ENCODE results near the gene TGFBI.

The TGFBI gene

GRCh38 chr5:136094913-136095641, 66.3 kb downstream of the TGFBI start:
- no peak for DNase-seq

DNA sequence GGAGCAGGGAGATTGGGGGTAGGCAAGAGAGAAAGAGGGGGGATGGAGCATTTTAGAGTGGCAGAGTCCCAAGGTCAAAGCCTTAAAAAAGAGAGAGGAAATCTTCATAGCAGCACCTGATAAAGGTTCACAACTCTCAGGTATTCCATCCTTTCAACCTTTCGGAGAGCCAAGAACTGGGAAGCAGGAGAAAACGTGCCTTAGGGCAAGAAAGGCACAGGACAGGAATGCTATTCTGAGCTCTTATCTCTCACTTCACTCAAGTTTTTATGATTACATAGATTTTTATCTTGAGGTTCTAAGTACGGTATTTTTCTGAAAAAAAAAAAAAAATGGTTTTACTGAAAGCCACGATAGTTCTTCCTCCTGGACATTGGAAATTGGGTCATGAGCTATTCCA, 69.4 kb downstream of the TGFBI start:
- no peak for DNase-seq

DNA sequence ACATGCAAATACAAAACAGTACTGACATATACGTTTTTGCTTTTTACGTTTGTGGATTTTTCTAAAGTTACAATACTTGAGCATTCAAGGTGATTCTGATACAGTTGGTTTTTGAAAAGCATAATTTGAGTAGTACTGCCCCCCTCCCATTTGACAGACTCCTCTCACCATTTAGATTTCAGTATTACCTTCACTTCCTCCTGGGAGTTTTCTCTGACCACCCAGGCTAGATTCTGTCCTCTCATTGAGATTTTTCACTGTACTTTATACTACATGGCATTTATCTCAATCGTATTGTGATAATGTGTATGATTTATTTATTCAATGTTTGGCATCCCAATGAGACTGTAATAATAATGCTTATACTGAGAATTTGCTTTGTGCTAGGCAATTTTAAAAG, 71.1 kb downstream of the TGFBI start:
- no peak for DNase-seq

DNA sequence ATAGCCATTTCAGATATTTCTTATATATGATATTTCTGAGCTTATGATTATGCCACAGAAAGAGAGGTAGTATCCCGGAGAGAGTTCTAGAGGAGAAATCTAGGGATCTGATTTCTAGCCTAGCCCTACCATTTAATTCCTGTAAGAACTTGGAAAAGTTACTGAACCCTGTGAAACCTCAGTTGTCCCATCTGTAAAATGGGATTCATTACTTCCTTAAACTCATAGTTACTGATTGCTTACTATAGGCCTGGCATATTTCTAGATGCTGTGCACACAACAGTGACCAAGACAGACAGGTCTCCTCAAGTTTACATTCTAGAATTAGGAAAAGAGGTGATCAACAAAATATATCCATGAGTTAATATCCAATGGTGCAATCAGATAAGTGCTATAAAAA, 73.1 kb downstream of the TGFBI start:
- DNase-seq = no peak

DNA sequence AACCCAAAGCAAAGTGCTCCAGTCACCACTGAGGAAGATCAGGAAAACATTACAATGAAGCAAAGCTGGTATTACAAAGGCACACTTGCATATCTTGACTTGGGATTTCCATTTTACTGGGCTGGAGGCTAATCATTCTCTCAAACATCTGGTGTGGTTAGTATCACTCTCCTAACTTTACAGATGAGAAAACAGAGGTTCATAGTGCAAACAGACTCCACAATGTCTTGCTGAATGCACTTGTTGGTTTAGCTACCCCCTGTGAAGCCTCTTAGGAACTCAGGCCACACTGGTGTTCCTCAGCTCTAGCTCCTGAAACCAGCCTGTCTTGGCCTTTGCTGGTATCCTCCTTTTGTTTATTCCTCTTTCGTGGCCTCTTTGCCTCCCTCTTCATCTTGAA, 74.3 kb downstream of the TGFBI start:
- DNase-seq = no peak

DNA sequence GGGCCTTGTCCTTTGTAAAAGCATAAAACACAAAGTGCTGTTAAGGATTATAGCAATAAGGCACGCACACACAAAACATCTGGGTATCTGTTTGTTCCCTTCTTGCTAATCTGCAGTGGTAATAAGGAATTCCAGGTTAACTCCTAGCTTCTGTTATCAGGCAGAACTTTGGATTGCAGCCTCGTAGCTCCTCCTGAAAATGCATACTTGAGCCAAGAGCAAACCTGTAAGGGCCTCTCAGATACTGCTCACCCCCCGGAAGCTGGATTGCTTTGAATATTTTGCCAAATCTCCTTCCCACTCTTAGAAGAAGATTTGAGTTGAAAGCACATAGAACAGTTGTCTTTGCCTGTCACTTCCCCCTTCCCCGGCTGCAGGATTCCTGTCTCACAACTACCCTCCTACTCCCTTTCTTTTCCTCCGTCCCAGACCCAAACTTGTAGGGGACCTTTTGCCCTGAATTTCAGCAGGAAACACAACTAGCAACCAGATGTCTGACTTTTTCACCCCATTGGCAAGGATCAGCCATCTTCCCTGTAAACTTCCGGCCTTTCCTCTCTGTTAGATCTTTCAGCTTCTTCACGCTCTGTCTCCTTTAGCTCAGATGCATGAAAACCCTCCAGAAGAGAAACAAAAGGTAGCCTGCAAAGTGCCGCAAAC, 75.6 kb downstream of the TGFBI start:
- no peak for DNase-seq

- DNase-seq = no peak
Observed at GRCh38 chr5:136106351-136107031, 77.7 kb downstream of the TGFBI start.

DNA sequence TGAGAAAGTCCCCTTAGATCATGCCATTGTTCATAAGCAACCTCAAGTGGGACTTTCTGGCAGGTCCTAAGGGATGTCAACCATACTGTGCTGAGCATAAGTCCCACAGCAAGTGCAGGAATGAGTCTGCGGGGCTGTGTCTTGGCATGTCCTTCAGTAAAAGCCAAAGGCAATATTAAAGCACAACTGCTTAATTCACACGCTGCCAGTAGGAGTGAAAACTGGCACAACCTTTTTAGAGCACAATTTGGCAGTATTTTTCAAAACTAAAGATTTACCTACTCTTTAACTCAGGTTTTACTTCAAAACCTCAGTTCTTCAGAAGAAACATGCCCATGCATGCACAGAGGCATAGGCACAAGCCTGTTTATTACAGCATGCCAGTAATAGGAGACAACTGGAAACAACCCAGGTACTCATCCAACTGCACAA, 79.4 kb downstream of the TGFBI start:
- DNase-seq = no peak

GRCh38 chr5:136108766-136109165, 80.0 kb downstream of the TGFBI start:
- no peak for DNase-seq

DNA sequence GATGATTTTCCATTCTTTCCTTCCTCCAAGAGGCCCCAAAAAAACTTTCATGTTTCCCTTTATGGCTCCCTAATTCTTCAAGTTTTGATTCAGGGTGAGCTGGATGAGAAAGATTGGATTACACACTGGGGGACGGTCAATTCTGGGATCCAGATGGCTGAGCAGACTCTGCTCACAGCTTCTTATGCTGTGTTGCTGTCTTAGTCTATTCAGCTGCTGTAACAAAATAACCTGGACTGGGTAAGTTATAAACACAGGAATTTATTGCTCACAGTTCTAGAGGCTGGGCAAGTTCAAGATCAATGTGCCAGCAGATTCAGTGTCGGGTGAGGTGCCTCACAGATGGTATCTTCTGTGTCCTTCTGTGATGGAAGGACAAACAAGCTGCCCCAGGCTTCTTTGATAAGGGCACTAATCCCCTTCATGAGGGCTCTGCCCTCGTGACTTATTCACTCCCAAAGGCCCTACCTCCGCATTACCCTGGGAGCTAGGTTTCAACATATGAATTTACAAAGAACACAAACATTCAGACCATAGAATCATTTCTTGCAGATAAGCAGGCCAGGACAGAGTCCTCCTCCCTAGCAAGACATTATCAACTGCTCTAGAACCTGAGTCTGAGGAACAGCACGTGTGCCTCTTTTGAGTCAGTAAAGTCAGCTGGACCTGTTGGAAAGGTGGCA, 80.8 kb downstream of the TGFBI start:
- DNase-seq = no peak
